Measurements from ENCODE around the gene PDE4D.
A peak's percentile ranks its signal among the peaks of the same experiment; 100 is the strongest.

The PDE4D gene

GRCh38 chr5:59760785-59761348, 132.7 kb downstream of the PDE4D start:
- H3K4me3 ChIP-seq (ENCODE audit: low read length) = no peak overlapping the region
- peak; percentile 90 for DNase-seq (ENCODE audit: low read depth)
- TF ChIP-seq CTCF (IDR thresholded peaks at IDR 0.05; ENCODE audit: insufficient read depth, low read depth, low read length, missing control alignments) = no peak

DNA sequence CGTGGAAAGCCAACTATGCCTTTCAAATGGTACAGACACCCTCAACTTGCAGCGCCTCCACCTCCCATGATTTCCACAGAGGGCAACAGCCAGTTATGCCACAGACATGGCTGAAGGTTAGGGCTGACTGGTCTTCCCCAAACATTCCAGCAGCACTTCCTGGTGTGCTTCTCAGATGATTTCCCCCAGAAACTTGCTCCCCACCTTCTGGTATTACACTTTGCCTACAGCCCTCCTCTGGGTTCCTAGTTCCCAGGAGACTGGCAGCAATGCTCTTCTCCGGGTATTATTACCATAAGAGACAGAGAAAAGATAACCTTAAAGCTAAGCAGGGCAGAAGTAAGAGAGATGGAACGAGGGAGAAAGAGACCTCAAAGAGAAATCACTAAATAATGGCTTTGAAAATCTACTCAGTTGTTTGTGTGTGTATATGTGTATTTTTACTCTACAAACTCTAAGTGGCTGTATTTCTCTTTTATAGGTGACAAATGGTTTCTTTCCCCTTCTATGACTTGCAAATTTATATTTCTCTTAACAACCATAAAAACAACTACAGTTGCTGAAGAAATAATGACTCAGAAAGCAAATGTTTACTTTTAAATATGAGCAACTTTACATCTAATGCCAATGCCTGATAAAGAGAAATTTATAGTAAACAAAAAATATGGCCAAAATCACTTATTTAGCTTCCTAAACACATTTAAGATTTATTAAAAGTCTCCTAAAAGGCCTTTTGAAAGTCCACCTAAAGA, 133.8 kb downstream of the PDE4D start:
- DNase-seq (ENCODE audit: low read depth) = peak; percentile 48
- H3K4me3 ChIP-seq (ENCODE audit: low read length) = no peak overlapping the region
- TF ChIP-seq CTCF (IDR thresholded peaks at IDR 0.05; ENCODE audit: insufficient read depth, low read depth, low read length, missing control alignments) = no peak

DNA sequence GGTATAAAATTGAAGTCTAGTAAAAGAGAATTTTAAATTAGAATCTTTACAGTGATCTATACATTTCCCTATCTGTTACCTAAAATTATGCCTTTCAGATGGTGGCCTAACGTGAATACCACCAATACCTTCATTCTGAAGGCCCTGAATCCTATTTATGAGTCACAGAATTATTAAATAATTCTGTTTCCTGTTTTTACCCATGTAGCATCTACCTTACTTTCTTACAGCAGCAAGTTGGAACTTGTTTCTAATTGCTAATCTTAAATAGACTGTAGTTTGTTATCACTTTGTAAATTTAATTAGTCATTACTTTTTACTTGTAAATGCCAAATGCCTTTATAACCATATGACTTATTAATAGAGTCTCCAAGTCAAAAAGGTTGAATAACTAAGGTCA, 135.0 kb downstream of the PDE4D start:
- peak; percentile 83 for DNase-seq (ENCODE audit: low read depth)

DNA sequence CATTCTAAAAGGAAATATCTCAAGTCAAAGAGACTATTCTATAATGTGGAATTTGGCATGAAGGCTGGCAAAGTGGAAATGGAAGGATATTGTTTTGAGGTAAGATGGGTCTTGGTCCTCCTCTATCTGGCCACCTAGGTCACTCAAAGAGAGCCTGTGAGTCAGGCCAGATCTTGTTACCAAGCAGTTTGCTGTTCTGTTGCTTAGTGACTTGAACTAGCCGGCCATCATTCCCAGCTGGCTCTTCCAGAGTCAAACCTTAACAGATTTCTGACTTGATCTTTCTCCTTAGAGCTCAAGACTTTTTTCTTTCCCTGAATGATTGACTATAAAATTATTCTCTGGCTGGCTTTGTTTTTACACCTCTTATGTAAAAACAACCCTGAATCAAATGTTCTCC, 136.1 kb downstream of the PDE4D start:
- no peak overlapping the region for H3K4me3 ChIP-seq (ENCODE audit: low read length)
- TF ChIP-seq CTCF (IDR thresholded peaks at IDR 0.05; ENCODE audit: insufficient read depth, low read depth, low read length, missing control alignments) = no peak
- peak; percentile 34 for DNase-seq (ENCODE audit: low read depth)

More for the DNA sequence above, 135.0 kb downstream of the PDE4D start:
- no peak for TF ChIP-seq CTCF (IDR thresholded peaks at IDR 0.05; ENCODE audit: insufficient read depth, low read depth, low read length, missing control alignments)
- H3K4me3 ChIP-seq (ENCODE audit: low read length) = no peak overlapping the region

- H3K4me3 ChIP-seq (ENCODE audit: low read length) = no peak overlapping the region
- TF ChIP-seq CTCF (IDR thresholded peaks at IDR 0.05; ENCODE audit: insufficient read depth, low read depth, low read length, missing control alignments) = no peak
- DNase-seq (ENCODE audit: low read depth) = peak; percentile 45
Measured at GRCh38 chr5:59756373-59757035, 137.0 kb downstream of the PDE4D start.

GRCh38 chr5:59755476-59755875, 138.1 kb downstream of the PDE4D start:
- no peak for TF ChIP-seq CTCF (IDR thresholded peaks at IDR 0.05; ENCODE audit: insufficient read depth, low read depth, low read length, missing control alignments)
- no peak overlapping the region for H3K4me3 ChIP-seq (ENCODE audit: low read length)
- DNase-seq (ENCODE audit: low read depth) = no peak

Data from epithelial cell of esophagus (primary cell).